ENCODE measurements around the gene PALLD.

The PALLD gene

DNA sequence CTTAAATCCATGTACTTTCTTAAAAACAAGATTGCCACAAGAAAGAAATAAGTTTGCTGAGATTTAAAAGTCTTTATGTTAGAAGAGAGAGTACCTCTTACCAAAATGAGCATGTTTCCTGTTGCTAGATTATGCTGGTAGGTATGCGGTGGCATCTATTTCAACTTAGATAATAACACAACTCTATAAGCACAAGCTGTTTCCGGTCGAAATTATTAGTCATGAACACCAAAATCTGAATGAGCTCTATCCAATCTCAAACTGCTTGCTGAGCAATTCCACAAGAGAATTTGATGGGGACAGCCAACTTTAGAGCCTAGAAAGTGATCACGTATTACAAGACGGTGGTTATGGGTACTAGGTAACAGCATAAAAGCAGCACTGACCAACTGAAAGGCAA, 463.9 kb downstream of the PALLD start:
- H3K9ac ChIP-seq (ENCODE audit: low read depth, low read length): no peak overlapping the region
- no peak overlapping the region for H3K27ac ChIP-seq (ENCODE audit: low read depth, low read length)
- H3K9me3 ChIP-seq (ENCODE audit: control insufficient read depth, insufficient read depth, low read length): peaks cover 6% of the 10 kb centered on the region
- no peaks in the 10 kb centered on the region for H3K36me3 ChIP-seq (ENCODE audit: control insufficient read depth, insufficient read depth, low read length)
- H3K27me3 ChIP-seq (ENCODE audit: control insufficient read depth, insufficient read depth, low read length): no peaks in the 10 kb centered on the region
- H3K4me1 ChIP-seq (ENCODE audit: control insufficient read depth, insufficient read depth, low read length): no peaks in the 10 kb centered on the region
- H3K4me3 ChIP-seq (ENCODE audit: low read depth, low read length): no peak overlapping the region

DNA sequence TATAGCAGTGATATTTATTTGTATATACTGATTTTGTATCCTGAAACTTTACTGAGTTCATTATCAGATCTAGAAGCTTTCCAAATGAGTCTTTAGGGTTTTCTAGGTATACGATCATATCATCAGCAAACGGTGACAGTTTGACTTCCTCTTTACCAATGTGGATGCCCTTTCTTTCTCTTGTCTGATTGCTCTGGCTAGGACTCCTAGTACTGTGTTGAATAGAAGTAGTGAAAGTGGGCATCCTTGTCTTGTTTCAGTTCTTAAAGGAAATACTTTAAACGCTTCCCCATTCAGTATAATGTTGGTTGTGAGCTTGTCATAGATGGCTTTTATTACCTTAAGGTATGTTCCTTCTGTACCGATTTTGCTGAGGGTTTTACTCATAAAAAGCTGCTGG, 475.7 kb downstream of the PALLD start:
- Histone ChIP-seq H3K9me3 (ENCODE audit: control insufficient read depth, insufficient read depth, low read length) (peaks cover 28% of the 10 kb centered on the region), H3K27me3 (ENCODE audit: control insufficient read depth, insufficient read depth, low read length) (no peaks in the 10 kb centered on the region), H3K27ac (ENCODE audit: low read depth, low read length) (no peak overlapping the region), H3K4me3 (ENCODE audit: low read depth, low read length) (no peak overlapping the region), H3K36me3 (ENCODE audit: control insufficient read depth, insufficient read depth, low read length) (peaks cover 29% of the 10 kb centered on the region), H3K9ac (ENCODE audit: low read depth, low read length) (no peak overlapping the region), H3K4me1 (ENCODE audit: control insufficient read depth, insufficient read depth, low read length) (no peaks in the 10 kb centered on the region)

Data from HUES48 (cell line).